ENCODE measurements around the gene SAP30. TPM values are rescaled to one million over a fixed set of nuclear protein-coding genes. Genes with fewer than 3 reads are reported as not detected.

The SAP30 gene
- total RNA-seq, 3 donors from 2014 or later (not counting 1 experiment from before 2014, with no cell fraction given): 2.6 to 9.1 (median 3.1) TPM

DNA sequence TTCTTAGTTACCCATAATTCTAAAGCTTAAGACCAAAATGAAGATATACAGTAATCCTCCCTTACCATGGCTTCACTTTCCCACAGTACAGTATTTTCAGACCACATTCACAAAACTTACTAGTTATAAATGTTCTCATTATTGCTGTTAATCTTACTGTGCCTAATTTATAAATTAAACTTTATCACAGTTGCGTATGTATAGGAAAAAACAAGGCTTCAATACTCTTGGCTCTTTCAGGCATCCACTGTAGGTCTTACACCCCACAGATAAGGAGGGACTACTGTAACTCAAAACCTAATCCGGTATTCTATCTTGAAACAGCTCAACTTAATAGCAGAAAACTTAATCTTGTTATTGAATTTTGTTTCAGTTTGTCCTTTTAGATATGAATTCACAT lies 40.2 kb upstream of the SAP30 start:
- Histone ChIP-seq H3K27ac (ENCODE audit: low read length) (no peak overlapping the region), H3K27me3 (ENCODE audit: control insufficient read depth, insufficient read depth, low read length) (no peaks in the 10 kb centered on the region), H3K36me3 (ENCODE audit: control insufficient read depth, insufficient read depth, low read length) (peaks cover 22% of the 10 kb centered on the region), H3K4me3 (ENCODE audit: low read length) (no peak overlapping the region), H3K4me1 (ENCODE audit: control insufficient read depth, insufficient read depth, low read length) (peaks cover 11% of the 10 kb centered on the region), H3K9me3 (ENCODE audit: control insufficient read depth, insufficient read depth, low read length) (no peaks in the 10 kb centered on the region)
- no peak for ATAC-seq
- Mint-ChIP-seq H3K4me3 (no peak overlapping the region), H3K27me3 (ENCODE audit: low read depth in 2 of 2) (no peaks in the 10 kb centered on the region), H3K27ac (peak overlapping the region in 1 of 2 donors; percentile 29), H3K9me3 (no peaks in the 10 kb centered on the region), H3K4me1 (peaks cover 27 to 33% of the 10 kb centered on the region in 2 donors), H3K36me3 (peaks cover 7% of the 10 kb centered on the region)
- no peak for DNase-seq
- intact Hi-C loops (cut with micrococcal nuclease): loop anchor here (5.0 kb wide), 1 partner anchor 163 kb away; the partner anchor contains the start of gene GALNT7
- WGBS (ENCODE audit: insufficient coverage): 94% methylated on average over 2 of the region's 2 CpGs
- TF ChIP-seq, protein P1, sequence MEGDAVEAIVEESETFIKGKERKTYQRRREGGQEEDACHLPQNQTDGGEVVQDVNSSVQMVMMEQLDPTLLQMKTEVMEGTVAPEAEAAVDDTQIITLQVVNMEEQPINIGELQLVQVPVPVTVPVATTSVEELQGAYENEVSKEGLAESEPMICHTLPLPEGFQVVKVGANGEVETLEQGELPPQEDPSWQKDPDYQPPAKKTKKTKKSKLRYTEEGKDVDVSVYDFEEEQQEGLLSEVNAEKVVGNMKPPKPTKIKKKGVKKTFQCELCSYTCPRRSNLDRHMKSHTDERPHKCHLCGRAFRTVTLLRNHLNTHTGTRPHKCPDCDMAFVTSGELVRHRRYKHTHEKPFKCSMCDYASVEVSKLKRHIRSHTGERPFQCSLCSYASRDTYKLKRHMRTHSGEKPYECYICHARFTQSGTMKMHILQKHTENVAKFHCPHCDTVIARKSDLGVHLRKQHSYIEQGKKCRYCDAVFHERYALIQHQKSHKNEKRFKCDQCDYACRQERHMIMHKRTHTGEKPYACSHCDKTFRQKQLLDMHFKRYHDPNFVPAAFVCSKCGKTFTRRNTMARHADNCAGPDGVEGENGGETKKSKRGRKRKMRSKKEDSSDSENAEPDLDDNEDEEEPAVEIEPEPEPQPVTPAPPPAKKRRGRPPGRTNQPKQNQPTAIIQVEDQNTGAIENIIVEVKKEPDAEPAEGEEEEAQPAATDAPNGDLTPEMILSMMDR (IDR thresholded peaks at IDR 0.05): no peak

DNA sequence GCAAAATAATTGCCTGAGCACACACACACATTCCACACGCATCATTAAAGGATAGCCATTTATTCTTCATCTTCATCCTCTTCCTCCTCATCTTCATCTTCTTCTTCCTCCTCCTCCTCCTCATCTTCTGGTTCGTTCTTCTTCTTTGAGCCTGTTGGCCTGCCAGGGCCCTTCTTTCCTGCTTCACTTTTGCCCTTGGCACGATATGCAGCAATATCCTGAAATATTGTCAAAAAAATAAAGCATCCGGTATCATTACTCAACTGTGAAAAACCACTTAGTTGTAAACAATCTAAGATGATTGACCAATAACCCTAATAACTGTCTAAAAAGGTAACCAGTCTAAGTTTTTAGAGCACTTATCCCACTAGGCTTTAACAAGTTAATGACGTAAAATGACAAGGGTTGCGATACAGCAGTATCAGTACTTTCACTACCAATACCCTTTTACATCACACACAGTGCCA lies 38.7 kb upstream of the SAP30 start:
- Mint-ChIP-seq H3K9me3 (no peaks in the 10 kb centered on the region), H3K36me3 (peaks cover 7% of the 10 kb centered on the region), H3K4me3 (peak overlapping the region; percentile 91), H3K27ac (peak overlapping the region; percentile 98 to 99), H3K4me1 (peaks cover 27 to 33% of the 10 kb centered on the region in 2 donors), H3K27me3 (ENCODE audit: low read depth in 2 of 2) (no peaks in the 10 kb centered on the region)
- Histone ChIP-seq H3K27ac (ENCODE audit: low read length) (peak overlapping the region; percentile 35), H3K4me3 (ENCODE audit: low read length) (no peak overlapping the region), H3K4me1 (ENCODE audit: control insufficient read depth, insufficient read depth, low read length) (peaks cover 11% of the 10 kb centered on the region), H3K36me3 (ENCODE audit: control insufficient read depth, insufficient read depth, low read length) (peaks cover 22% of the 10 kb centered on the region), H3K27me3 (ENCODE audit: control insufficient read depth, insufficient read depth, low read length) (no peaks in the 10 kb centered on the region), H3K9me3 (ENCODE audit: control insufficient read depth, insufficient read depth, low read length) (no peaks in the 10 kb centered on the region)
- DNase-seq (peak in 1 of 2 donors; percentile 40), ATAC-seq (no peak)
- intact Hi-C loops (cut with micrococcal nuclease): loop anchor here (5.0 kb wide), 1 partner anchor 165 kb away; the partner anchor contains the start of gene GALNT7
- TF ChIP-seq, protein P1 (IDR thresholded peaks at IDR 0.05): no peak
- 28% methylated on average over 6 of the region's 6 CpGs for WGBS (ENCODE audit: insufficient coverage)

DNA sequence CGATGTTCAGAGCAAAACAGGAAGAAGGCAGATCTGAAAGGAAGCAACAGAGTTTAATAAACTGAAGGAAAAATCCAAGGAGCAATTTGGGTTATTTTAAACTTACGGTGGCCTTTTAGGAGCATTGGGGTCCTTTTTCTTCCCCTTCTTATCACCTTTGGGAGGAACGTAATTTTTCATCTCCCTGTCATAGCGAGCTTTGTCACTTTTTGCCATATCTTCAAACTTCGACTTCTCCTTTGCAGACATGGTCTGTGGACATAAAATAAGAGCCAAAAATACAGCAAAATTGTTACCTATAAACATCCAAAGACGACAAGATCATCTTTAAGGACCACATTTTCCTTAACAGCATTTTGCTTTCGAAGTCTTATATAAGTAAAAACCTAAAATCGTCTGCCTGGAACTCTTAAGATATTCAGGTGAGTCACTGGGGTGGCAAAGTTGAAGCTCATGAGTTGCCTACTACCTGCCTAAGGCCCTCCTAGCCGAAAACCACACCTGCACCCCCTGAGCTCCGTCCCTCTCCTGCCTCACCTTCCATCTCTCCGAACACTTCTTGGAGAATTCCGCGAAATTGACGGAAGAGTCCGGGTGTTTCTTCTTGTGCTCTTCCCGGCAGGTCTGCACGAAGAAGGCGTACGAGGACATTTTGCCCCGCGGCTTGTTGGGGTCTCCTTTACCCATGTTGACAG lies 37.6 kb upstream of the SAP30 start:
- Mint-ChIP-seq H3K4me1 (peaks cover 27 to 33% of the 10 kb centered on the region in 2 donors), H3K27ac (peak overlapping the region; percentile 98 to 99), H3K9me3 (no peaks in the 10 kb centered on the region), H3K36me3 (peaks cover 7% of the 10 kb centered on the region), H3K27me3 (ENCODE audit: low read depth in 2 of 2) (no peaks in the 10 kb centered on the region), H3K4me3 (peak overlapping the region; percentile 91)
- intact Hi-C loops (cut with micrococcal nuclease): loop anchor here (5.0 kb wide), 1 partner anchor 166 kb away; the partner anchor contains the start of gene GALNT7
- Histone ChIP-seq H3K4me3 (ENCODE audit: low read length) (peak overlapping the region; percentile 53), H3K36me3 (ENCODE audit: control insufficient read depth, insufficient read depth, low read length) (peaks cover 22% of the 10 kb centered on the region), H3K4me1 (ENCODE audit: control insufficient read depth, insufficient read depth, low read length) (peaks cover 11% of the 10 kb centered on the region), H3K27ac (ENCODE audit: low read length) (peak overlapping the region; percentile 44), H3K9me3 (ENCODE audit: control insufficient read depth, insufficient read depth, low read length) (no peaks in the 10 kb centered on the region), H3K27me3 (ENCODE audit: control insufficient read depth, insufficient read depth, low read length) (no peaks in the 10 kb centered on the region)
- WGBS (ENCODE audit: insufficient coverage): 3% methylated on average over 21 of the region's 21 CpGs
- no peak for ATAC-seq
- TF ChIP-seq, protein P1 (IDR thresholded peaks at IDR 0.05): no peak
- peak in 1 of 2 donors; percentile 52 for DNase-seq

Data from natural killer cell (primary cell).